ENCODE results near the gene PQBP1.
A peak's percentile ranks its signal among the peaks of the same experiment; 100 is the strongest.

PQBP1 gene

GRCh38 chrX:48902135-48902534, 4.4 kb downstream of the PQBP1 start:
- DNase-seq (ENCODE audit: low read depth) = no peak

- DNase-seq (ENCODE audit: low read depth) = no peak
Observed at GRCh38 chrX:48902776-48903175, 5.0 kb downstream of the PQBP1 start.

- DNase-seq (ENCODE audit: low read depth) = no peak
Observed at GRCh38 chrX:48903290-48903689, 5.6 kb downstream of the PQBP1 start.

- DNase-seq (ENCODE audit: low read depth) = no peak
Observed at GRCh38 chrX:48904180-48904579, 6.5 kb downstream of the PQBP1 start.

GRCh38 chrX:48904626-48905025, 6.9 kb downstream of the PQBP1 start:
- DNase-seq (ENCODE audit: low read depth) = no peak

GRCh38 chrX:48905090-48905790, 7.5 kb downstream of the PQBP1 start:
- no peak for DNase-seq (ENCODE audit: low read depth)

GRCh38 chrX:48908600-48908999, 10.9 kb downstream of the PQBP1 start:
- no peak for DNase-seq (ENCODE audit: low read depth)

- no peak for DNase-seq (ENCODE audit: low read depth)
Observed at GRCh38 chrX:48909703-48910294, 12.1 kb downstream of the PQBP1 start.

GRCh38 chrX:48910926-48911411, 13.2 kb downstream of the PQBP1 start:
- no peak for DNase-seq (ENCODE audit: low read depth)

GRCh38 chrX:48911412-48912182, 13.9 kb downstream of the PQBP1 start, which contains the start of gene SLC35A2:
Gene SLC35A2 (minus strand): TSS chrX:48911646. CDS start chrX:48911636, 10 bp downstream.
- DNase-seq (ENCODE audit: low read depth) = peak; percentile 63

- no peak for DNase-seq (ENCODE audit: low read depth)
Observed at GRCh38 chrX:48913605-48914366, 16.1 kb downstream of the PQBP1 start.

GRCh38 chrX:48914593-48915493, 17.1 kb downstream of the PQBP1 start:
- DNase-seq (ENCODE audit: low read depth) = no peak

- peak; percentile 88 for DNase-seq (ENCODE audit: low read depth)
Observed at GRCh38 chrX:48917139-48918001, 19.6 kb downstream of the PQBP1 start.

GRCh38 chrX:48918301-48918642, 20.5 kb downstream of the PQBP1 start:
- DNase-seq (ENCODE audit: low read depth) = no peak

GRCh38 chrX:48918643-48919340, 21.1 kb downstream of the PQBP1 start, which contains the start of gene PIM2:
Gene PIM2 (minus strand): TSS chrX:48919024. CDS start chrX:48918834, 190 bp downstream.
- peak; percentile 90 for DNase-seq (ENCODE audit: low read depth)

GRCh38 chrX:48919360-48919841, 21.7 kb downstream of the PQBP1 start:
- DNase-seq (ENCODE audit: low read depth) = no peak

- no peak for DNase-seq (ENCODE audit: low read depth)
Observed at GRCh38 chrX:48919947-48920717, 22.4 kb downstream of the PQBP1 start.

GRCh38 chrX:48920718-48921104, 23.0 kb downstream of the PQBP1 start:
- DNase-seq (ENCODE audit: low read depth) = no peak

All from CMK (cell line).